Prostate gland (tissue), 2 donors: ENCODE data around the gene DCAF15. TPM values are rescaled to one million over a fixed set of nuclear protein-coding genes. Genes with fewer than 3 reads are reported as not detected.

Experiments used
- DNase-seq: peaks from one replicate; pipeline ENCODE4 v3.0.0-alpha.2; 2019; ENCODE audit warnings: low spot score
- H3K27ac ChIP-seq, 2 donors: fragments of 200-600 bp; sonication (generic); 2 replicates each; pipeline ENCODE4 v1.5.1; 2017 to 2019
- H3K27me3 ChIP-seq: fragments of 200-600 bp; sonication (generic); replicated peaks from 2 replicates; pipeline ENCODE4 v1.5.1; 2019; ENCODE audit not compliant: insufficient read depth
- H3K36me3 ChIP-seq, 2 donors: fragments of 200-600 bp; sonication (generic); 1 replicate in 1 of 2; 2 replicates in 1 of 2; pipeline versions ENCODE4 v1.5.1 to v1.8.1; 2017 to 2019
- H3K4me1 ChIP-seq: fragments of 200-600 bp; sonication (generic); replicated peaks from 2 replicates; pipeline ENCODE4 v1.5.1; 2019
- H3K4me3 ChIP-seq, 2 donors: fragments of 200-600 bp; sonication (generic); 2 replicates each; pipeline ENCODE4 v1.5.1; 2017 to 2019
- H3K9me3 ChIP-seq: fragments of 200-600 bp; sonication (generic); 2 replicates; pipeline ENCODE4 v1.5.1; 2017
- CTCF ChIP-seq, 4 experiments: fragments of 200-600 bp in 2 of 4; fragments of 450-650 bp in 2 of 4; sonication (generic) in 2 of 4; IDR thresholded peaks; 1 replicate in 3 of 4; 2 replicates in 1 of 4; pipeline ENCODE4 v1.5.1; 2016 to 2019; ENCODE audit warnings: antibody characterized with exemption in 4 of 4, mild to moderate bottlenecking in 2 of 4, moderate library complexity in 2 of 4
- POLR2A ChIP-seq: fragments of 450-650 bp; IDR thresholded peaks from one replicate; pipeline ENCODE4 v1.6.1; 2016; ENCODE audit warnings: antibody characterized with exemption, mild to moderate bottlenecking
- POLR2AphosphoS5 ChIP-seq: sonication (generic); formaldehyde crosslinking; IDR thresholded peaks from one replicate; pipeline ENCODE4 v1.6.1; 2017; ENCODE audit warnings: antibody characterized with exemption
- WGBS: methylation state at CpG from one replicate; pipeline ENCODE4 v1.1.5; 2018; 5-methylcytosine and 5-hydroxymethylcytosine counted together
- intact Hi-C: fragments of 100-400 bp; cut with DNase I; formaldehyde crosslinking; loops from one replicate; pipeline ENCODE4 v1.14.2; 2022
- total RNA-seq, 2 donors: library from RNA; depleted of rRNA; stranded (reverse); fragments of >200 nt; gene quantifications; one replicate each; pipeline ENCODE4 v1.1.0, GENCODE V29; 2016

DCAF15 gene
- total RNA-seq, 2 donors from 2014 or later, result 18.6 to 47.4 TPM

GRCh38 chr19:13942023-13942684, 10.2 kb upstream of the DCAF15 start:
- WGBS, result 100% methylated on average over 1 of the region's 1 CpG
- Histone ChIP-seq H3K27me3 (no peaks in the 10 kb centered on the region), H3K27ac (no peak overlapping the region), H3K9me3 (no peaks in the 10 kb centered on the region), H3K4me3 (no peak overlapping the region), H3K4me1 (no peaks in the 10 kb centered on the region), H3K36me3 (no peaks in the 10 kb centered on the region)
- TF ChIP-seq POLR2AphosphoS5 (no peak), POLR2A (no peak), CTCF (IDR thresholded peaks at IDR 0.05) (no peak)
- DNase-seq, result no peak
- intact Hi-C loops, result no loop called here

GRCh38 chr19:13946414-13946813, 5.9 kb upstream of the DCAF15 start:
- no peak overlapping the region for H3K4me3 ChIP-seq
- no peak for DNase-seq
- no peaks in the 10 kb centered on the region for H3K4me1 ChIP-seq
- H3K9me3 ChIP-seq, result no peaks in the 10 kb centered on the region
- no peak for TF ChIP-seq POLR2AphosphoS5
- no peak for TF ChIP-seq CTCF (IDR thresholded peaks at IDR 0.05)
- TF ChIP-seq POLR2A, result no peak
- intact Hi-C loops, result no loop called here
- 85% methylated on average over 4 of the region's 4 CpGs for WGBS
- H3K27me3 ChIP-seq, result no peaks in the 10 kb centered on the region
- H3K36me3 ChIP-seq, result no peaks in the 10 kb centered on the region
- H3K27ac ChIP-seq, result no peak overlapping the region

- WGBS, result 83% methylated on average over 2 of the region's 2 CpGs
- no peak for DNase-seq
- Histone ChIP-seq H3K27me3 (no peaks in the 10 kb centered on the region), H3K36me3 (peaks cover 2 to 7% of the 10 kb centered on the region in 2 donors), H3K27ac (no peak overlapping the region), H3K4me3 (no peak overlapping the region), H3K4me1 (peaks cover 6% of the 10 kb centered on the region), H3K9me3 (no peaks in the 10 kb centered on the region)
- no peak for TF ChIP-seq CTCF (IDR thresholded peaks at IDR 0.05)
- no peak for TF ChIP-seq POLR2A
- TF ChIP-seq POLR2AphosphoS5, result no peak
- intact Hi-C loops, result no loop called here
Measured at GRCh38 chr19:13951043-13951442, 1.3 kb upstream of the DCAF15 start.

- Histone ChIP-seq H3K36me3 (peaks cover 9 to 12% of the 10 kb centered on the region in 2 donors), H3K9me3 (no peaks in the 10 kb centered on the region), H3K4me1 (peaks cover 6% of the 10 kb centered on the region), H3K27me3 (no peaks in the 10 kb centered on the region), H3K27ac (no peak overlapping the region), H3K4me3 (peak overlapping the region; percentile 81 to 95)
- WGBS, result 10% methylated on average over 20 of the region's 20 CpGs
- TF ChIP-seq POLR2A, result no peak
- no peak for TF ChIP-seq POLR2AphosphoS5
- no peak for TF ChIP-seq CTCF (IDR thresholded peaks at IDR 0.05)
- no peak for DNase-seq
- intact Hi-C loops, result loop anchor here (2.0 kb wide), 1 partner anchor 53 kb away; no protein-coding TSS in a partner anchor
Measured at GRCh38 chr19:13951799-13952153, 533 bp upstream of the DCAF15 start.

GRCh38 chr19:13952931-13953531, 722 bp downstream of the DCAF15 start:
- intact Hi-C loops, result loop anchor here (2.0 kb wide), 1 partner anchor 52 kb away; no protein-coding TSS in a partner anchor
- WGBS, result 3% methylated on average over 13 of the region's 13 CpGs
- Histone ChIP-seq H3K4me3 (peak overlapping the region; percentile 81 to 95), H3K4me1 (peaks cover 6% of the 10 kb centered on the region), H3K9me3 (no peaks in the 10 kb centered on the region), H3K36me3 (peaks cover 9 to 12% of the 10 kb centered on the region in 2 donors), H3K27ac (peak overlapping the region; percentile 76 to 82), H3K27me3 (no peaks in the 10 kb centered on the region)
- TF ChIP-seq CTCF (IDR thresholded peaks at IDR 0.05) (no peak), POLR2A (peak; percentile 16)
- DNase-seq, result peak; percentile 21
